MM.1S (cell line): Measurements from ENCODE around the gene PPP1R3E.

Source experiments
- CTCF ChIP-seq: fragments of 300-600 bp; sonication (generic); IDR thresholded peaks from 2 replicates; pipeline ENCODE4 v1.5.1; 2016; ENCODE audit warnings: antibody characterized with exemption, low read length, mixed read lengths
- EZH2 ChIP-seq: fragments of 300-600 bp; sonication (generic); optimal IDR thresholded peaks from 2 replicates; pipeline ENCODE3; 2017; ENCODE audit warnings: low read depth, mild to moderate bottlenecking, antibody characterized with exemption, low read length, mixed read lengths

DNA sequence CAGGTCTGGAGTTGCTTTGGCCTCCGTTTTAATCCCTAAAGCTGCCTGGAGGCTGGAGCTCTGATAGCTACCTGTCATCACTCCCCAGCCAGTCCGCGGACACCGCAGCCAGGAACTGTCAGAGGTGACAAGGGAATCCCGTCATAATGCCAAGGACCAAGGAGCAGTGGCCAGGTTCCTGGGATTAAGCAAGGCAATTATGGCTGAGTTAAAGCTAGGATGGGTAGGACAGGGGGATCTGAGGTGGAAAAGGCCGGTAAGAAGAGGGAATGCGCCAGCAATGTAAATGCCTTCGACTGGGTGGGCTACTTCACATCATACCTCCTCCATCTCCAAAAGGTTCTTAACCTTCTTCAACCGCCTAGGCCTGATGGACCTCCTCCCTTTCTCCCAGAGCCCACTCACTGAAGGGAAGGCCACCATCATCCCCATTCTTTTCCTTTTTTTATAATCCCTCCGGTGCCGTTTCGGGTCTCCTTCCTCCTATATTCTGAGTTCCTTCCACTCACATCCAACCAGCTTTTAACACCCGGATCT is 1.9 kb downstream of the PPP1R3E start:
- TF ChIP-seq CTCF: no peak
- TF ChIP-seq EZH2: no peak
